Measurements from ENCODE around the gene AGK. TPM values are rescaled to one million over a fixed set of nuclear protein-coding genes. Genes with fewer than 3 reads are reported as not detected.

AGK gene
- total RNA-seq, 1 experiment from 2014 or later = 32.2 TPM

GRCh38 chr7:141648276-141649114 lies 97.3 kb downstream of the AGK start:
- Mint-ChIP-seq H3K36me3 (peaks cover 8% of the 10 kb centered on the region; the same call in 1 of the 2 replicates), H3K27me3 (ENCODE audit: low read depth) (no peaks in the 10 kb centered on the region), H3K9me3 (no peaks in the 10 kb centered on the region), H3K27ac (peak overlapping the region; percentile 64), H3K4me3 (no peak overlapping the region), H3K4me1 (peaks cover 22% of the 10 kb centered on the region)
- DNase-seq (ENCODE audit: low spot score) = no peak
- POLR2A ChIA-PET = interaction anchor here (0.6 to 0.8 kb wide), 2 partner anchors 80 to 386 kb away, joined by 4 to 7 read pairs; no protein-coding TSS in a partner anchor
- TF ChIP-seq ZNF396 (CRISPR knock-in tag; IDR thresholded peaks at IDR 0.05; ENCODE audit: borderline replicate concordance) (no peak), OVOL2 (CRISPR knock-in tag; IDR thresholded peaks at IDR 0.05; ENCODE audit: borderline replicate concordance) (no peak), ETV6 (CRISPR knock-in tag; IDR thresholded peaks at IDR 0.05) (no peak), ZNF281 (CRISPR knock-in tag; IDR thresholded peaks at IDR 0.05) (no peak), NR3C1 (CRISPR knock-in tag; conservative IDR thresholded peaks at IDR 0.05; ENCODE audit: low read depth) (no peak), ZNF423 (CRISPR knock-in tag; IDR thresholded peaks at IDR 0.05) (no peak), ZNF138 (CRISPR knock-in tag; conservative IDR thresholded peaks at IDR 0.05) (no peak), ELF4 (CRISPR knock-in tag; IDR thresholded peaks at IDR 0.05; ENCODE audit: low read depth) (no peak), SMAD4 (CRISPR knock-in tag; IDR thresholded peaks at IDR 0.05) (no peak), USF1 (CRISPR knock-in tag; IDR thresholded peaks at IDR 0.05) (no peak), GABPB1 (CRISPR knock-in tag; IDR thresholded peaks at IDR 0.05) (no peak), ESRRA (CRISPR knock-in tag; IDR thresholded peaks at IDR 0.05; ENCODE audit: borderline replicate concordance) (no peak), NFE2L1 (CRISPR knock-in tag; IDR thresholded peaks at IDR 0.05) (no peak), ZNF512 (CRISPR knock-in tag; IDR thresholded peaks at IDR 0.05; ENCODE audit: borderline replicate concordance) (no peak), IRF2 (CRISPR knock-in tag; IDR thresholded peaks at IDR 0.05; ENCODE audit: borderline replicate concordance, low read depth) (no peak), AR (CRISPR knock-in tag; IDR thresholded peaks at IDR 0.05) (no peak), ZNF425 (CRISPR knock-in tag; conservative IDR thresholded peaks at IDR 0.05) (no peak), NFYB (CRISPR knock-in tag; conservative IDR thresholded peaks at IDR 0.05; ENCODE audit: low read depth) (no peak)
- CTCF ChIA-PET = interaction anchor here (0.6 to 2.1 kb wide), 9 partner anchors 26 to 386 kb away, joined by 3 to 12 read pairs (median 5); partner anchors contain the start of genes AGK and SSBP1
- no peak for ATAC-seq
